Body of pancreas (tissue), 4 donors: ENCODE measurements around the gene RFTN1. TPM values are rescaled to one million over a fixed set of nuclear protein-coding genes. Genes with fewer than 3 reads are reported as not detected.

Source experiments
- ATAC-seq: fragments of 150-250 bp; one replicate; pipeline ENCODE4 v1.9.1; 2016
- DNase-seq, 4 donors: peaks; one replicate each; pipeline ENCODE4 v3.0.0-alpha.2; 2019
- H3K27ac ChIP-seq, 4 donors: fragments of 200-600 bp; sonication (generic); 1 replicate in 3 of 4; 2 replicates in 1 of 4; pipeline versions ENCODE4 v1.5.1 to v1.6.1; 2016 to 2019; ENCODE audit warnings: mild to moderate bottlenecking in 1 of 4, mixed read lengths in 1 of 4, moderate library complexity in 1 of 4
- H3K27me3 ChIP-seq, 2 donors: fragments of 200-600 bp; sonication (generic); one replicate each; pipeline ENCODE4 v1.6.0; 2016; ENCODE audit warnings: mild to moderate bottlenecking in 1 of 2
- H3K36me3 ChIP-seq, 2 donors: fragments of 200-600 bp; sonication (generic); replicated peaks in 1 of 2; 2 replicates each; pipeline ENCODE4 v1.5.1; 2016; ENCODE audit warnings: low read depth in 2 of 2; ENCODE audit not compliant: insufficient read depth in 1 of 2
- H3K4me1 ChIP-seq: fragments of 200-600 bp; sonication (generic); one replicate; pipeline ENCODE4 v1.6.0; 2016
- H3K4me3 ChIP-seq, 2 donors: fragments of 200-600 bp; sonication (generic); 1 replicate in 1 of 2; 2 replicates in 1 of 2; pipeline ENCODE4 v1.5.1; 2016 to 2019
- H3K9me3 ChIP-seq, 3 donors: fragments of 200-600 bp; sonication (generic); 1 replicate in 2 of 3; 2 replicates in 1 of 3; pipeline ENCODE4 v1.5.1; 2016
- CTCF ChIP-seq, 7 experiments: fragments of 450-650 bp in 4 of 7; fragments of 200-600 bp in 3 of 7; sonication (generic) in 3 of 7; IDR thresholded peaks; one replicate each; pipeline ENCODE4 v1.5.1; 2016 to 2019; ENCODE audit warnings: antibody characterized with exemption in 7 of 7
- POLR2A ChIP-seq, 3 donors: fragments of 450-650 bp; IDR thresholded peaks; one replicate each; pipeline ENCODE4 v1.6.1; 2016; ENCODE audit warnings: antibody characterized with exemption in 3 of 3, mild to moderate bottlenecking in 2 of 3
- WGBS, 2 donors: methylation state at CpG; one replicate each; pipeline ENCODE4 v1.1.5; 2017; 5-methylcytosine and 5-hydroxymethylcytosine counted together
- intact Hi-C: fragments of 100-400 bp; cut with DNase I; formaldehyde crosslinking; loops from one replicate; pipeline ENCODE4 v1.15.1; 2023
- total RNA-seq, 2 donors: library from RNA; depleted of rRNA; stranded (reverse); fragments of >200 nt; gene quantifications; one replicate each; pipeline ENCODE4 v1.1.0, GENCODE V29; 2016

The RFTN1 gene
- total RNA-seq, 2 donors from 2014 or later, result 6.5 to 28.0 TPM

GRCh38 chr3:16286751-16287543, 226.6 kb downstream of the RFTN1 start:
- Histone ChIP-seq H3K27me3 (no peaks in the 10 kb centered on the region), H3K4me1 (no peaks in the 10 kb centered on the region), H3K4me3 (no peak overlapping the region), H3K36me3 (peaks cover 0 to 3% of the 10 kb centered on the region in 2 donors), H3K9me3 (no peaks in the 10 kb centered on the region), H3K27ac (no peak overlapping the region)
- DNase-seq, result no peak
- intact Hi-C loops, result no loop called here
- ATAC-seq, result no peak
- WGBS, 2 donors, result 63 to 84% methylated on average over 6 of the region's 6 CpGs
- TF ChIP-seq CTCF (IDR thresholded peaks at IDR 0.05) (no peak), POLR2A (IDR thresholded peaks at IDR 0.05) (no peak)

GRCh38 chr3:16286161-16286560, 227.3 kb downstream of the RFTN1 start:
- H3K9me3 ChIP-seq, result no peaks in the 10 kb centered on the region
- H3K36me3 ChIP-seq, result peaks cover 0 to 3% of the 10 kb centered on the region in 2 donors
- H3K4me3 ChIP-seq, result no peak overlapping the region
- H3K27me3 ChIP-seq, result no peaks in the 10 kb centered on the region
- intact Hi-C loops, result no loop called here
- no peaks in the 10 kb centered on the region for H3K4me1 ChIP-seq
- WGBS, 2 donors, result 85 to 94% methylated on average over 3 of the region's 3 CpGs
- no peak for ATAC-seq
- DNase-seq, result peak in 1 of 4 donors; percentile 18
- H3K27ac ChIP-seq, result no peak overlapping the region
- no peak for TF ChIP-seq CTCF (IDR thresholded peaks at IDR 0.05)
- TF ChIP-seq POLR2A (IDR thresholded peaks at IDR 0.05), result peak in 1 of 3 donors; percentile 14

- peaks cover 0 to 3% of the 10 kb centered on the region in 2 donors for H3K36me3 ChIP-seq
Measured at GRCh38 chr3:16284633-16285032, 228.9 kb downstream of the RFTN1 start.

GRCh38 chr3:16280671-16281070, 232.8 kb downstream of the RFTN1 start:
- H3K9me3 ChIP-seq, result no peaks in the 10 kb centered on the region
- ATAC-seq (no peak), DNase-seq (no peak)
- no peak overlapping the region for H3K4me3 ChIP-seq
- H3K27ac ChIP-seq, result no peak overlapping the region
- intact Hi-C loops, result no loop called here
- 97 to 98% methylated on average over 2 of the region's 2 CpGs for WGBS, 2 donors
- TF ChIP-seq POLR2A (IDR thresholded peaks at IDR 0.05) (no peak), CTCF (IDR thresholded peaks at IDR 0.05) (no peak)
- H3K4me1 ChIP-seq, result no peaks in the 10 kb centered on the region
- H3K27me3 ChIP-seq, result no peaks in the 10 kb centered on the region
- H3K36me3 ChIP-seq, result peaks cover 0 to 5% of the 10 kb centered on the region in 2 donors

More at GRCh38 chr3:16284633-16285032, 228.9 kb downstream of the RFTN1 start:
- intact Hi-C loops, result no loop called here
- H3K9me3 ChIP-seq, result no peaks in the 10 kb centered on the region
- no peaks in the 10 kb centered on the region for H3K27me3 ChIP-seq
- WGBS, 2 donors, result 85 to 100% methylated on average over 1 of the region's 1 CpG
- H3K4me1 ChIP-seq, result no peaks in the 10 kb centered on the region
- TF ChIP-seq POLR2A (IDR thresholded peaks at IDR 0.05) (no peak), CTCF (IDR thresholded peaks at IDR 0.05) (no peak)
- no peak overlapping the region for H3K4me3 ChIP-seq
- H3K27ac ChIP-seq, result no peak overlapping the region
- ATAC-seq (no peak), DNase-seq (no peak)
